H1 (cell line): ENCODE results near the gene DDHD1. TPM values are rescaled to one million over a fixed set of nuclear protein-coding genes. Genes with fewer than 3 reads are reported as not detected.

ENCODE experiments used
- CTCF ChIA-PET: fragments of 300-600 bp; sonication (Branson Sonifier 250); formaldehyde crosslinking; loops from one replicate; lab custom pipeline; 2021; ENCODE audit not compliant: partially characterized antibody; lab: Charles Lee
- POLR2A ChIA-PET: fragments of 300-600 bp; sonication (Branson Sonifier 250); formaldehyde crosslinking; loops from one replicate; lab custom pipeline; 2021; ENCODE audit warnings: inconsistent platforms; ENCODE audit not compliant: partially characterized antibody; lab: Charles Lee
- DNase-seq, 2 experiments: peaks; one replicate each; pipeline versions ENCODE4 v3.0.0 to v3.0.0-alpha.2; 2010 to 2022; ENCODE audit warnings: low spot score in 2 of 2, low read depth in 1 of 2, mixed read lengths in 1 of 2
- FAIRE-seq: peaks from 2 replicates; lab custom pipeline; 2011; peaks lifted over from hg19 to GRCh38; lab: Jason Lieb, UNC
- H2AFZ ChIP-seq: 2 replicates; pipeline ENCODE4 v1.8.1; 2012; ENCODE audit warnings: low read length, inconsistent platforms
- H2AK5ac ChIP-seq: 2 replicates; pipeline ENCODE4 v1.6.1; 2013; ENCODE audit warnings: low read depth, low read length
- H2BK120ac ChIP-seq: replicated peaks from 2 replicates; pipeline ENCODE3; 2013; ENCODE audit warnings: low read depth, low read length, inconsistent platforms
- H2BK12ac ChIP-seq: 2 replicates; pipeline ENCODE4 v1.6.1; 2013; ENCODE audit warnings: low read depth, low read length
- H2BK15ac ChIP-seq: 2 replicates; pipeline ENCODE4 v1.6.1; 2013; ENCODE audit warnings: low read length
- H2BK20ac ChIP-seq: 2 replicates; pipeline ENCODE4 v1.6.1; 2013; ENCODE audit warnings: low read length
- H2BK5ac ChIP-seq: 2 replicates; pipeline ENCODE4 v1.6.1; 2013; ENCODE audit warnings: low read depth, low read length
- H3K14ac ChIP-seq: 2 replicates; pipeline ENCODE4 v1.6.1; 2013; ENCODE audit warnings: inconsistent platforms; ENCODE audit not compliant: insufficient read length
- H3K18ac ChIP-seq: 2 replicates; pipeline ENCODE4 v1.6.1; 2013; ENCODE audit warnings: low read length; ENCODE audit errors: extremely low read depth
- H3K23ac ChIP-seq: 2 replicates; pipeline ENCODE4 v1.6.1; 2013; ENCODE audit warnings: inconsistent platforms; ENCODE audit not compliant: insufficient read length
- H3K23me2 ChIP-seq: 2 replicates; pipeline ENCODE4 v1.6.1; 2013; ENCODE audit warnings: low read depth, low read length
- H3K27ac ChIP-seq: 2 replicates; pipeline ENCODE4 v1.6.1; 2011; ENCODE audit warnings: low read depth, low read length, inconsistent platforms
- H3K27me3 ChIP-seq, 4 experiments: replicated peaks in 1 of 4; 1 replicate in 1 of 4; 2 replicates in 3 of 4; pipeline versions ENCODE4 v1.6.1 to v1.8.1; 2011 to 2013; ENCODE audit warnings: low read length in 3 of 4, mild to moderate bottlenecking in 3 of 4, inconsistent platforms in 2 of 4, mixed read lengths in 2 of 4, moderate library complexity in 1 of 4; ENCODE audit not compliant: control insufficient read depth in 3 of 4, insufficient read depth in 3 of 4; ENCODE audit errors: extremely low read depth in 1 of 4
- H3K36me3 ChIP-seq, 4 experiments: 2 replicates each; pipeline versions ENCODE4 v1.6.1 to v1.8.1; 2011 to 2013; ENCODE audit warnings: mild to moderate bottlenecking in 4 of 4, low read length in 3 of 4, moderate library complexity in 2 of 4, control low read depth in 1 of 4, inconsistent platforms in 1 of 4; ENCODE audit not compliant: insufficient read depth in 4 of 4, control insufficient read depth in 2 of 4
- H3K4ac ChIP-seq: replicated peaks from 2 replicates; pipeline ENCODE3; 2013; ENCODE audit warnings: low read length, low read depth, mixed read lengths, inconsistent platforms; ENCODE audit not compliant: insufficient read length
- H3K4me1 ChIP-seq, 4 experiments: replicated peaks in 1 of 4; 1 replicate in 1 of 4; 2 replicates in 3 of 4; pipeline versions ENCODE4 v1.6.1 to v1.8.1; 2011 to 2013; ENCODE audit warnings: low read length in 3 of 4, inconsistent platforms in 2 of 4, mixed read lengths in 1 of 4; ENCODE audit not compliant: insufficient read depth in 4 of 4, control insufficient read depth in 3 of 4
- H3K4me2 ChIP-seq, 2 experiments: 2 replicates each; pipeline versions ENCODE4 v1.6.1 to v1.8.1; 2011 to 2013; ENCODE audit warnings: low read depth in 2 of 2, low read length in 2 of 2, control low read depth in 1 of 2, inconsistent platforms in 1 of 2, mild to moderate bottlenecking in 1 of 2; ENCODE audit not compliant: insufficient read depth in 1 of 2
- H3K4me3 ChIP-seq, 4 experiments: fragments of 200-600, 300-600 bp in 1 of 4; sonication (generic), shearing (Covaris generic), sonication (Bioruptor Twin) in 1 of 4; 2 replicates each; pipeline versions ENCODE4 v1.5.1 to v1.8.1; 2011 to 2016; ENCODE audit warnings: low read length in 4 of 4, low read depth in 3 of 4, control low read depth in 2 of 4, inconsistent platforms in 2 of 4, mild to moderate bottlenecking in 2 of 4, mixed read lengths in 1 of 4, moderate library complexity in 1 of 4; ENCODE audit not compliant: insufficient read depth in 2 of 4; ENCODE audit errors: extremely low read depth in 1 of 4
- H3K56ac ChIP-seq: replicated peaks from 2 replicates; pipeline ENCODE3; 2013; ENCODE audit warnings: low read depth, mild to moderate bottlenecking, mixed read lengths, low read length, inconsistent platforms; ENCODE audit not compliant: insufficient read length
- H3K79me1 ChIP-seq: 2 replicates; pipeline ENCODE4 v1.6.1; 2013; ENCODE audit warnings: low read depth, low read length, control low read depth
- H3K79me2 ChIP-seq, 2 experiments: 2 replicates each; pipeline versions ENCODE4 v1.6.1 to v1.8.1; 2012 to 2013; ENCODE audit warnings: low read length in 2 of 2, mild to moderate bottlenecking in 2 of 2, inconsistent platforms in 1 of 2; ENCODE audit not compliant: insufficient read depth in 2 of 2, control insufficient read depth in 1 of 2
- H3K9ac ChIP-seq, 4 experiments: replicated peaks in 1 of 4; 1 replicate in 1 of 4; 2 replicates in 3 of 4; pipeline versions ENCODE4 v1.6.1 to v1.8.1; 2011 to 2013; ENCODE audit warnings: low read depth in 3 of 4, low read length in 3 of 4, control low read depth in 2 of 4, mild to moderate bottlenecking in 2 of 4, moderate library complexity in 2 of 4, inconsistent platforms in 1 of 4; ENCODE audit errors: extremely low read depth in 1 of 4
- H3K9me3 ChIP-seq, 2 experiments: 2 replicates each; pipeline versions ENCODE4 v1.6.1 to v1.8.1; 2012 to 2013; ENCODE audit warnings: mild to moderate bottlenecking in 2 of 2, moderate library complexity in 2 of 2, control low read depth in 1 of 2, inconsistent platforms in 1 of 2, low read depth in 1 of 2, low read length in 1 of 2, mixed read lengths in 1 of 2; ENCODE audit not compliant: insufficient read depth in 2 of 2
- H4K20me1 ChIP-seq, 2 experiments: replicated peaks in 1 of 2; 2 replicates each; pipeline versions ENCODE3 to v1.8.1; 2011 to 2013; ENCODE audit warnings: inconsistent platforms in 2 of 2, low read length in 2 of 2, mild to moderate bottlenecking in 1 of 2; ENCODE audit not compliant: insufficient read depth in 2 of 2, control insufficient read depth in 1 of 2
- H4K5ac ChIP-seq: 2 replicates; pipeline ENCODE4 v1.6.1; 2013; ENCODE audit warnings: low read length, low read depth, mixed read lengths, inconsistent platforms; ENCODE audit not compliant: insufficient read length
- H4K8ac ChIP-seq: 2 replicates; pipeline ENCODE4 v1.8.0; 2013; ENCODE audit warnings: mild to moderate bottlenecking, moderate library complexity, low read length, inconsistent platforms; ENCODE audit not compliant: insufficient read depth; ENCODE audit errors: extremely low read depth
- H4K91ac ChIP-seq: replicated peaks from 2 replicates; pipeline ENCODE3; 2013; ENCODE audit warnings: low read length, mixed read lengths, inconsistent platforms; ENCODE audit not compliant: insufficient read length
- ASH2L ChIP-seq: fragments of 200-600, 300-600 bp; sonication (generic); IDR thresholded peaks from one replicate; pipeline ENCODE4 v1.7.1; 2017; ENCODE audit warnings: low read length
- ATF2 ChIP-seq: IDR thresholded peaks from 2 replicates; pipeline ENCODE4 v1.6.1; 2012; ENCODE audit warnings: low read length, inconsistent platforms
- BACH1 ChIP-seq: IDR thresholded peaks from 2 replicates; pipeline ENCODE4 v1.6.1; 2012; ENCODE audit warnings: low read length, improper control_type of control experiment
- CREB1 ChIP-seq: IDR thresholded peaks from 2 replicates; pipeline ENCODE4 v1.6.1; 2012; ENCODE audit warnings: inconsistent platforms
- KDM1A ChIP-seq: fragments of 200-600, 300-600 bp; sonication (generic); IDR thresholded peaks from 2 replicates; pipeline ENCODE4 v1.7.1; 2016; ENCODE audit warnings: mild to moderate bottlenecking, low read length, borderline replicate concordance
- KDM5A ChIP-seq: fragments of 200-600 bp; IDR thresholded peaks from 2 replicates; pipeline ENCODE4 v1.7.1; 2012; ENCODE audit warnings: mild to moderate bottlenecking, low read length, inconsistent platforms, mixed read lengths
- MAFK ChIP-seq: IDR thresholded peaks from 2 replicates; pipeline ENCODE4 v1.6.1; 2012; ENCODE audit warnings: low read depth, mild to moderate bottlenecking, improper control_type of control experiment, low read length
- SIRT6 ChIP-seq: IDR thresholded peaks from one replicate; pipeline ENCODE4 v1.7.1; 2012; ENCODE audit warnings: low read length, inconsistent platforms
- SP1 ChIP-seq: IDR thresholded peaks from 2 replicates; pipeline ENCODE4 v1.6.1; 2011; ENCODE audit warnings: low read depth, low read length
- SP4 ChIP-seq: IDR thresholded peaks from 2 replicates; pipeline ENCODE4 v1.6.1; 2012; ENCODE audit warnings: low read length, inconsistent platforms
- WGBS, 2 experiments: shearing (Covaris generic) in 1 of 2; methylation state at CpG; one replicate each; pipeline versions ENCODE4 v1.1.6 to v1.1.7; 2013 to 2015; ENCODE audit warnings: low lambda C conversion rate in 2 of 2, mixed read lengths in 2 of 2, inconsistent platforms in 1 of 2, low coverage in 1 of 2, missing lambda C conversion rate in 1 of 2; ENCODE audit not compliant: insufficient replicate concordance in 2 of 2, insufficient coverage in 1 of 2, insufficient read length in 1 of 2; ENCODE audit errors: extremely low coverage in 1 of 2, missing lambda C conversion rate in 1 of 2; 5-methylcytosine and 5-hydroxymethylcytosine counted together
- polyA plus RNA-seq, 7 experiments: library from polyadenylated mRNA; depleted of rRNA in 3 of 7; stranded (reverse) in 5 of 7; unstranded in 2 of 7; fragments of >200 nt in 5 of 7; fragments of 200-250 nt in 2 of 7; gene quantifications; 1 replicate in 5 of 7; 2 replicates in 1 of 7; 4 replicates in 1 of 7; pipeline versions ENCODE4 v1.2.1 to v1.2.3, GENCODE V29; 2011 to 2013; ENCODE audit warnings: missing spikeins in 2 of 7, mixed read lengths in 2 of 7
- total RNA-seq: library from RNA; stranded (reverse); fragmentation: NEBNext Ultra II Directional; extraction: Animal tissue kit (Norgen Biotek cat#: 25700); gene quantifications from 2 replicates; pipeline ENCODE4 v1.2.1, GENCODE V29; 2021

The DDHD1 gene
- total and polyA plus RNA-seq, 2 of the 8 experiments (the other 6 are each of a cell fraction or from before 2014, with no cell fraction given) = 3.6 to 16.0 TPM

GRCh38 chr14:53047307-53048069, 105.6 kb downstream of the DDHD1 start:
- Histone ChIP-seq H3K79me1 (no peaks in the 10 kb centered on the region), H2BK120ac (no peak overlapping the region), H3K27me3 (no peaks in the 10 kb centered on the region), H3K27ac (no peak overlapping the region), H4K91ac (no peak overlapping the region), H3K56ac (no peak overlapping the region), H3K4me1 (no peaks in the 10 kb centered on the region), H3K23me2 (no peaks in the 10 kb centered on the region), H3K4me3 (no peak overlapping the region), H2BK12ac (no peak overlapping the region), H3K18ac (no peak overlapping the region), H2BK15ac (no peak overlapping the region), H2AK5ac (no peak overlapping the region), H3K9ac (no peak overlapping the region), H3K14ac (no peak overlapping the region), H3K9me3 (no peaks in the 10 kb centered on the region; a peak in 1 of 4 replicates), H3K23ac (no peak overlapping the region), H2BK20ac (no peak overlapping the region), H4K20me1 (no peaks in the 10 kb centered on the region), H3K79me2 (no peaks in the 10 kb centered on the region), H2BK5ac (no peak overlapping the region), H4K8ac (no peak overlapping the region), H4K5ac (no peak overlapping the region), H3K36me3 (peaks cover 0 to 3% (median 1%) of the 10 kb centered on the region in 4 experiments; a peak in 2 of 8 replicates), H2AFZ (no peak overlapping the region), H3K4ac (no peak overlapping the region), H3K4me2 (no peak overlapping the region)
- POLR2A ChIA-PET = no interaction called here
- FAIRE-seq (no peak), DNase-seq (no peak)
- CTCF ChIA-PET = no interaction called here
- 96% methylated on average over 5 of the region's 5 CpGs; no CpG with 5 or more reads in 1 of the 2 experiments for WGBS, 2 experiments
- TF ChIP-seq ASH2L = no peak
- no peak for TF ChIP-seq MAFK
- no peak for TF ChIP-seq BACH1
- TF ChIP-seq SIRT6 = no peak
- TF ChIP-seq KDM1A = no peak
- no peak for TF ChIP-seq ATF2
- TF ChIP-seq SP1 = no peak
- no peak for TF ChIP-seq CREB1
- TF ChIP-seq KDM5A = no peak
- no peak for TF ChIP-seq SP4
